ENCODE data around the gene SYTL5. TPM values are rescaled to one million over a fixed set of nuclear protein-coding genes. Genes with fewer than 3 reads are reported as not detected.
A peak's percentile ranks its signal among the peaks of the same experiment; 100 is the strongest.

SYTL5 gene
- total RNA-seq, 1 experiment from 2014 or later: 0.26 TPM

DNA sequence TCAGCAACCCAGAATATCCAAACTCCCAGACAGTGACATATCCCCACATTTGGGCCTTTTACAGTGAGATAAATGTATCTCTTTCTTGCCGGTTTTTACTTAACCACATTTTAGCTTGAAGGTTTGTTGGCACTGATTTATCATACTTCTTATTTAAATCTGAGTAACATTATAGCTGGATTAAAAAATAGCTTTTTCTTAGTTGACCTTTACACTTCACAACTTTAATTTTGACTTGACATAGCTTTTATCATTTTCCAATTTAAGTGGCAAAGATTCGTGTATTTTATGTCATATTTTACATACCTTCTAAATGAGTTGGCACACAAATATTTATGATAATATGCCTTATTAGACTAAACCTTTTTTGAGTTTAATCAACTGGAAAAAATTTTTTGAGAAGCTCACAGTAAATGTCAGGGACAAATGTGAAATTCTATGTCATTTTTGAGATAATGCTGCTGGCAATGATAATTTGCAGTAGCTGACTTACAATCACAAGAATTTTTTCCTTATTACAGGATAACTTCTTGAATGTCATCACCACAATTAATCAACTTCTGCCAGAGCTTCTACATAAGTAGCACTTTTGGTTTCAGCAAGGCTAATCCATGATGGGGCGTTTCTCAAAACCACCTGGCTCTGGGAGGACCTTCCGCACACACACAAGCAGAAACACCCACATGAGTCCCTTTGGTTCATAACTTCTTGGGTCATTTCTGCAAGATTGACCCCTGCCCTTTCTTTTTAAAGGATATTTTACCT, 80.3 kb downstream of the SYTL5 start:
- Histone ChIP-seq H3K9me3 (replicated peaks) (no peaks in the 10 kb centered on the region), H3K4me1 (replicated peaks) (no peaks in the 10 kb centered on the region), H3K36me3 (no peaks in the 10 kb centered on the region), H3K27ac (no peak overlapping the region), H3K4me3 (no peak overlapping the region), H3K27me3 (replicated peaks) (no peaks in the 10 kb centered on the region)
- DNase-seq (ENCODE audit: low read depth in 1 of 2, low spot score in 2 of 2): no peak

DNA sequence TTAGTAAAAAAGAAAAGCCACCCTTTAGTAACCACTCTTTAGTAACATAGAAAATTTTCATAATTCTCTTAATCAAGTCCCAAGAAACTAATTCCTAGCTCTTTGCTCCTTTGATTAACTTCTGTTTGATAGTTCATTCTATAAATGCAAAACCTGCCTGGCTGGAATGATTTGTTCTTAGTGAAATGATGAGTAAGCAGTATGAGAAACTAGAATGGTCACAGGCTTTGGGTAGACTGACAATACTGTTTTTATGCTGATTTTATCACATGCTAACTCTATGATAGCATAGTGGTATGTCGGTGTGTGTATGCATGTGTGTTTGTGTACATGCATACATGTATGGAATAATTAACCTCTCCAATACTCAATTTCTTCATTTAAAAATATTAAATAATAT, 81.2 kb downstream of the SYTL5 start:
- no peak overlapping the region for H3K4me3 ChIP-seq
- no peak for DNase-seq (ENCODE audit: low read depth in 1 of 2, low spot score in 2 of 2)
- no peaks in the 10 kb centered on the region for H3K4me1 ChIP-seq (replicated peaks)
- H3K27me3 ChIP-seq (replicated peaks): no peaks in the 10 kb centered on the region
- no peak overlapping the region for H3K27ac ChIP-seq
- H3K36me3 ChIP-seq: no peaks in the 10 kb centered on the region
- no peaks in the 10 kb centered on the region for H3K9me3 ChIP-seq (replicated peaks)

- H3K9me3 ChIP-seq (replicated peaks): no peaks in the 10 kb centered on the region
- no peak overlapping the region for H3K27ac ChIP-seq
- no peaks in the 10 kb centered on the region for H3K27me3 ChIP-seq (replicated peaks)
- no peak overlapping the region for H3K4me3 ChIP-seq
- H3K4me1 ChIP-seq (replicated peaks): no peaks in the 10 kb centered on the region
- H3K36me3 ChIP-seq: no peaks in the 10 kb centered on the region
- no peak for DNase-seq (ENCODE audit: low read depth in 1 of 2, low spot score in 2 of 2)
Observed at GRCh38 chrX:38089173-38089982, 83.0 kb downstream of the SYTL5 start.

DNA sequence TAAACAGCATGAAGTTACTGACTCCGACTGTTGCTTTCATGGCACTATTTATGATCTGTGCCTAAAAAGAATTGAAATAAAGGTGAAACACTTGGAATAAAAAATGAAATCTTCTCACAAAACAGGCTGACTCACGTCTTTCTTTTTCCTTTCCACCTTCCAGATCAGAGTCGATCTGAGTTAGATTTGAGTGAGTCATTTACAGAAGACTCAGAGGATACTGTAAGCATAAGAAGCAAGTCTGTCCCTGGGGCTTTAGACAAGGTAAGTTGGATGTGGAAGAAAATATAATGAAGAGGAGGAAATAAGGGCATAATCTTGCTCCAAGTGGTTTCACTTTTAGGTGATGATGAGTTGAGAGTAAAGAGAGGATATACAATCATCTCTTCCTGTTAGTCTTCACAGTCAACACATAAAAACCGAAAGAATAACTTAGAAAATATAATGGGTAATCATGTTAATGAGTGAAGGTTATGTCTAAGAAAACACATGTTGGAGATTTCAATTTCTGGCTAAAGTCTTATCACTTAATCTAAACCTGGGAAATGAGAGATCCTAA, 89.7 kb downstream of the SYTL5 start:
- Histone ChIP-seq H3K36me3 (no peaks in the 10 kb centered on the region), H3K4me1 (replicated peaks) (no peaks in the 10 kb centered on the region), H3K9me3 (replicated peaks) (no peaks in the 10 kb centered on the region), H3K4me3 (no peak overlapping the region), H3K27ac (no peak overlapping the region), H3K27me3 (replicated peaks) (no peaks in the 10 kb centered on the region)
- DNase-seq (ENCODE audit: low read depth in 1 of 2, low spot score in 2 of 2): peak in 1 of 2 experiments; percentile 9

DNA sequence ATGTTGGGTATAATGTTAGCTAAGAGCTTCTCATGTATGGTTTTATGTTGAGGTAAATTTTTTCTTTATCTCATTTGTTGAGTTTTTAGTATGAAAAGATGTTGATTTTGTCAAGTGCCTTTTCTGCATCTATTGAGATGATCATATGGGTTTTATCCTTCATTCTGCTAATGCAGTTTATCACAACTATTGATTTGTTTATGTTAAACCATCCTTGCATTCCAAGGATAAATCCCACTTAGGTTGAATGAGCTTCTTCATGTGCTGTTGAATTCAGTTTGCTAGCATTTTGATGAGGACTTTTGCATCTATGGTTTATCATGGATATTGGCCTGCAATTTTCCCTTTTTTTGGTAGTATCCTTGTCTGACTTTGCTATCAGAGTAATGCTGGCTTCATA, 93.3 kb downstream of the SYTL5 start:
- Histone ChIP-seq H3K4me3 (no peak overlapping the region), H3K27me3 (replicated peaks) (no peaks in the 10 kb centered on the region), H3K9me3 (replicated peaks) (no peaks in the 10 kb centered on the region), H3K27ac (no peak overlapping the region), H3K4me1 (replicated peaks) (no peaks in the 10 kb centered on the region), H3K36me3 (no peaks in the 10 kb centered on the region)
- no peak for DNase-seq (ENCODE audit: low read depth in 1 of 2, low spot score in 2 of 2)

GRCh38 chrX:38102240-38102639, 95.9 kb downstream of the SYTL5 start:
- H3K36me3 ChIP-seq: no peaks in the 10 kb centered on the region
- H3K27ac ChIP-seq: no peak overlapping the region
- DNase-seq (ENCODE audit: low read depth in 1 of 2, low spot score in 2 of 2): no peak
- H3K4me1 ChIP-seq (replicated peaks): no peaks in the 10 kb centered on the region
- no peaks in the 10 kb centered on the region for H3K27me3 ChIP-seq (replicated peaks)
- H3K9me3 ChIP-seq (replicated peaks): no peaks in the 10 kb centered on the region
- H3K4me3 ChIP-seq: no peak overlapping the region

DNA sequence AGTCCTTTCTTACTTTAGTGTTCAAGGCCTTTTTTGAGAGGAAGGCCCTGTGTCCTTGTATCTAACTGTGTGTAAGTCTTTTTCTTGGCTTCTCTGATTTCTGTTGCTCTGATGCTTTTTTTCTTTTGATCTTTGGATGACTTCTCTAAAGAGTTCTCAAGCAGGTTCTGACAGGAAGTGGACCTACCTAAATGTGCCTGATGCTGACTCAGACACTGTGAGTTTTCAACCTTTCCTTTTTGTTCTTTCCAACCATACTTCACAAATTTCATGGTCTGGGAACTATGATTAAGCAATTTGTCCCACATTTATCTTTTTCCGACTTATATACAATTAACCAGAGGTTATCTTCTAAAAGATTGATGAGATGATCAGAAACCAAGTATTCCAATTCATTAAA, 96.5 kb downstream of the SYTL5 start:
- no peak for DNase-seq (ENCODE audit: low read depth in 1 of 2, low spot score in 2 of 2)
- no peaks in the 10 kb centered on the region for H3K4me1 ChIP-seq (replicated peaks)
- no peak overlapping the region for H3K4me3 ChIP-seq
- no peaks in the 10 kb centered on the region for H3K9me3 ChIP-seq (replicated peaks)
- H3K36me3 ChIP-seq: no peaks in the 10 kb centered on the region
- no peaks in the 10 kb centered on the region for H3K27me3 ChIP-seq (replicated peaks)
- H3K27ac ChIP-seq: no peak overlapping the region

DNA sequence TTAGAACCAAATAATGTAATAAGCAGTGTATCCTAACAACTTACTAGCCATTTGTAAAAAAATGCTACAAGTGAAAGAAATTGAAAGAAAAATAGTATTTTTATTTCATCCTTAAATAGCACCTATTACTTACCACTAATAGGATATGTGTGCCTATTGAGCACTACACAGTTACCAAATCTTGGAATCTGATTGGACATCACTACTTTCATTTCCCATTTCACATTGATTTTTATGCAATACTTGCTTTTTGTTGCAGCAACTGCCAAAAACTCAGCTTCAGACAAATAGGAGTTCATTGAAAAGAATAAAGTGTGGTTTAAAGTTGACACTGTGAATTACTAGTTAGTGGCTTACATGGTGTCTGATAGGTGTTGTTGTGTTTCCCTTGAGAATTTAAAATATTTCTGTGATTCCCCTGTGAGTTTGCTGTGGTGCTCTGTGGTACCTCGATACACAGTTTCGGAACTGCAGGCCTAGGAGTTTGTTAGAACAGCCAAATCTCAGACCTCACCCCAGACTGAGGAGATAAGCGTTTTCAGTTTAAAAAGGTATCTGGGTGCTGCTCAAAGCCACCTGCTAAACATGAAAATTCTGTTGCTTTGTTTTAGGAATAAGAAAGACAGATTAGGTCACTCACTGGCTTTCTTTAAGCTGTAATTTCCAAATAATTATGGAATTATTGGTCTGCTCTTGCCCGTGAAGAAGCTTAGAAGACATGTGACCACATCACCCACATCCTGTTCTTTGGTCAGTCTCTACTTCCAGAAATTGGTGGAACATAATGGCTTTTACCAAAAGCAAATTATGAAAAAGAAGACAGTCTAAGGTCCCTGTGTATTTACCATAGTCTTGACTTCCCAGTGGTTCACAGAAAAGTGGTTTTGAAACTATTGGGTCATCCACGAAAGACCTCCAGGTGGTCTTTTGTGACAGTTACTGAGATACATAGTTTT, 97.8 kb downstream of the SYTL5 start:
- DNase-seq (ENCODE audit: low read depth in 1 of 2, low spot score in 2 of 2): no peak
- Histone ChIP-seq H3K27me3 (replicated peaks) (no peaks in the 10 kb centered on the region), H3K4me3 (no peak overlapping the region), H3K4me1 (replicated peaks) (no peaks in the 10 kb centered on the region), H3K9me3 (replicated peaks) (no peaks in the 10 kb centered on the region), H3K27ac (no peak overlapping the region), H3K36me3 (no peaks in the 10 kb centered on the region)

- no peak overlapping the region for H3K4me3 ChIP-seq
- DNase-seq (ENCODE audit: low read depth in 1 of 2, low spot score in 2 of 2): no peak
- no peak overlapping the region for H3K27ac ChIP-seq
- H3K9me3 ChIP-seq (replicated peaks): no peaks in the 10 kb centered on the region
- no peaks in the 10 kb centered on the region for H3K36me3 ChIP-seq
- no peaks in the 10 kb centered on the region for H3K27me3 ChIP-seq (replicated peaks)
- no peaks in the 10 kb centered on the region for H3K4me1 ChIP-seq (replicated peaks)
Observed at GRCh38 chrX:38105216-38105725, 98.9 kb downstream of the SYTL5 start.

GRCh38 chrX:38106991-38107655, 100.8 kb downstream of the SYTL5 start:
- DNase-seq (ENCODE audit: low read depth in 1 of 2, low spot score in 2 of 2): no peak

DNA sequence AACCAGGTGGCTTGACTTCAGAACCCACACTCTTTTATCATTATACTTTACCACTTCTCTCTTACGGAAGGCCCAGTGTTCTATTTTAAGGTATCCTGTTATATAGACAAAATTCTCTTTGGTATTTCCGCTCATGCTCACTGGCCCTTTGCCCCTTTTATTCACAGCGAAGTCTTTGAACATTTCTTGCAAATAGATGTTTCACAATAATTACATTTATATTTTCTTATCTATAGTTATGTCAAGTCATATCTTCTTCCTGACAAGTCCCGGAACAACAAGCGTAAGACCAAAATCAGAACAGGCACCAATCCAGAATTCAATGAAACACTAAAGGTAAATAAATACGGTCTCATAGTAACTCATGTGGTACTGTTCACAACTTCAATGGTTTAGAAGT, 102.0 kb downstream of the SYTL5 start:
- Histone ChIP-seq H3K9me3 (replicated peaks) (no peaks in the 10 kb centered on the region), H3K4me1 (replicated peaks) (no peaks in the 10 kb centered on the region), H3K27ac (no peak overlapping the region), H3K4me3 (no peak overlapping the region), H3K27me3 (replicated peaks) (no peaks in the 10 kb centered on the region), H3K36me3 (no peaks in the 10 kb centered on the region)
- no peak for DNase-seq (ENCODE audit: low read depth in 1 of 2, low spot score in 2 of 2)

More at GRCh38 chrX:38106991-38107655, 100.8 kb downstream of the SYTL5 start:
- Histone ChIP-seq H3K4me1 (replicated peaks) (no peaks in the 10 kb centered on the region), H3K27ac (no peak overlapping the region), H3K4me3 (no peak overlapping the region), H3K9me3 (replicated peaks) (no peaks in the 10 kb centered on the region), H3K27me3 (replicated peaks) (no peaks in the 10 kb centered on the region), H3K36me3 (no peaks in the 10 kb centered on the region)

GRCh38 chrX:38109042-38109898, 102.9 kb downstream of the SYTL5 start:
- Histone ChIP-seq H3K27ac (no peak overlapping the region), H3K4me3 (no peak overlapping the region), H3K4me1 (replicated peaks) (no peaks in the 10 kb centered on the region), H3K9me3 (replicated peaks) (no peaks in the 10 kb centered on the region), H3K27me3 (replicated peaks) (no peaks in the 10 kb centered on the region), H3K36me3 (no peaks in the 10 kb centered on the region)
- DNase-seq (ENCODE audit: low read depth in 1 of 2, low spot score in 2 of 2): no peak
